H9 (cell line): ENCODE data around the gene PHKA2. TPM values are rescaled to one million over a fixed set of nuclear protein-coding genes. Genes with fewer than 3 reads are reported as not detected.

Experiments
- DNase-seq: peaks from one replicate; pipeline ENCODE4 v3.0.0-alpha.2; 2017
- H2AFZ ChIP-seq: one replicate; pipeline ENCODE4 v1.6.1; 2013; ENCODE audit warnings: mild to moderate bottlenecking, low read length, control low read depth, moderate library complexity
- H2AK5ac ChIP-seq: 2 replicates; pipeline ENCODE4 v1.6.1; 2013; ENCODE audit warnings: low read length, control low read depth, mixed read lengths; ENCODE audit not compliant: insufficient read length
- H2BK120ac ChIP-seq: one replicate; pipeline ENCODE4 v1.6.1; 2013; ENCODE audit warnings: low read depth, mild to moderate bottlenecking, low read length, control low read depth, inconsistent platforms; ENCODE audit not compliant: poor library complexity, severe bottlenecking
- H2BK12ac ChIP-seq: 2 replicates; pipeline ENCODE4 v1.6.1; 2013; ENCODE audit warnings: low read length, control low read depth, mixed read lengths, low read depth; ENCODE audit not compliant: insufficient read length
- H2BK15ac ChIP-seq: 2 replicates; pipeline ENCODE4 v1.6.1; 2013; ENCODE audit warnings: low read depth, low read length, control low read depth
- H2BK20ac ChIP-seq: one replicate; pipeline ENCODE4 v1.6.1; 2013; ENCODE audit warnings: low read depth, mild to moderate bottlenecking, low read length, control low read depth, inconsistent platforms; ENCODE audit not compliant: poor library complexity, severe bottlenecking
- H2BK5ac ChIP-seq: 2 replicates; pipeline ENCODE4 v1.6.1; 2013; ENCODE audit warnings: low read length, control low read depth, mixed read lengths; ENCODE audit not compliant: insufficient read length
- H3K14ac ChIP-seq: 2 replicates; pipeline ENCODE4 v1.6.1; 2013; ENCODE audit warnings: low read length, control low read depth; ENCODE audit not compliant: insufficient read depth
- H3K18ac ChIP-seq: 2 replicates; pipeline ENCODE4 v1.6.1; 2013; ENCODE audit warnings: low read depth, mild to moderate bottlenecking, mixed read lengths, low read length, control low read depth; ENCODE audit not compliant: insufficient read length
- H3K23ac ChIP-seq: 2 replicates; pipeline ENCODE4 v1.6.1; 2013; ENCODE audit warnings: low read length, control low read depth, mixed read lengths, low read depth; ENCODE audit not compliant: insufficient read length
- H3K23me2 ChIP-seq: 2 replicates; pipeline ENCODE4 v1.6.1; 2013; ENCODE audit warnings: low read depth, mild to moderate bottlenecking, mixed read lengths, low read length, control low read depth; ENCODE audit not compliant: insufficient read length, poor library complexity, severe bottlenecking
- H3K27ac ChIP-seq: 2 replicates; pipeline ENCODE4 v1.5.1; 2013; ENCODE audit warnings: low read length, control low read depth, mixed read lengths, low read depth; ENCODE audit not compliant: insufficient read length
- H3K27me3 ChIP-seq: 2 replicates; pipeline ENCODE4 v1.6.1; 2013; ENCODE audit warnings: low read length, control low read depth, inconsistent platforms; ENCODE audit not compliant: insufficient read depth
- H3K4ac ChIP-seq: 2 replicates; pipeline ENCODE4 v1.6.1; 2013; ENCODE audit warnings: low read depth, mild to moderate bottlenecking, control low read depth, inconsistent platforms, low read length, moderate library complexity
- H3K4me1 ChIP-seq: 2 replicates; pipeline ENCODE4 v1.6.1; 2013; ENCODE audit warnings: low read length, control low read depth, inconsistent platforms; ENCODE audit not compliant: insufficient read depth
- H3K4me2 ChIP-seq: 2 replicates; pipeline ENCODE4 v1.6.1; 2013; ENCODE audit warnings: low read length, control low read depth, mixed read lengths; ENCODE audit not compliant: insufficient read length, insufficient read depth
- H3K56ac ChIP-seq: 2 replicates; pipeline ENCODE4 v1.6.1; 2013; ENCODE audit warnings: low read depth, mild to moderate bottlenecking, mixed read lengths, low read length, control low read depth; ENCODE audit not compliant: insufficient read length
- H3K79me1 ChIP-seq: 2 replicates; pipeline ENCODE4 v1.6.1; 2013; ENCODE audit warnings: low read depth, mild to moderate bottlenecking, moderate library complexity, low read length, control low read depth, inconsistent platforms; ENCODE audit not compliant: insufficient read depth, poor library complexity, severe bottlenecking
- H3K79me2 ChIP-seq: 2 replicates; pipeline ENCODE4 v1.6.1; 2013; ENCODE audit warnings: low read length, control low read depth, inconsistent platforms; ENCODE audit not compliant: insufficient read depth
- H3K9ac ChIP-seq: 2 replicates; pipeline ENCODE4 v1.6.1; 2013; ENCODE audit warnings: low read length, control low read depth, mixed read lengths; ENCODE audit not compliant: insufficient read length; ENCODE audit errors: extremely low read depth
- H3K9me3 ChIP-seq: one replicate; pipeline ENCODE4 v1.6.1; 2013; ENCODE audit warnings: low read depth, low read length, inconsistent platforms; ENCODE audit not compliant: control insufficient read depth
- H3T11ph ChIP-seq: one replicate; pipeline ENCODE4 v1.6.1; 2013; ENCODE audit warnings: mild to moderate bottlenecking, low read length, control low read depth, inconsistent platforms
- H4K20me1 ChIP-seq: one replicate; pipeline ENCODE4 v1.6.1; 2013; ENCODE audit not compliant: control insufficient read depth, insufficient read length, insufficient read depth
- H4K5ac ChIP-seq: 2 replicates; pipeline ENCODE4 v1.6.1; 2013; ENCODE audit warnings: low read depth, mild to moderate bottlenecking, mixed read lengths, low read length, control low read depth; ENCODE audit not compliant: insufficient read length
- H4K8ac ChIP-seq: replicated peaks from 2 replicates; pipeline ENCODE4 v1.6.1; 2013; ENCODE audit warnings: low read length, control low read depth, mixed read lengths, low read depth; ENCODE audit not compliant: insufficient read length
- H4K91ac ChIP-seq: 2 replicates; pipeline ENCODE4 v1.6.1; 2013; ENCODE audit warnings: low read depth, mild to moderate bottlenecking, moderate library complexity, mixed read lengths, low read length, control low read depth; ENCODE audit not compliant: insufficient read length
- H3K27ac Mint-ChIP-seq, 3 experiments: 2 replicates in 2 of 3; 3 replicates in 1 of 3; pipeline ENCODE4 v1.8.0; 2020 to 2021; ENCODE audit warnings: mixed read lengths in 3 of 3, mild to moderate bottlenecking in 1 of 3, moderate library complexity in 1 of 3
- H3K27me3 Mint-ChIP-seq: 2 replicates; pipeline ENCODE4 v1.8.0; 2021; ENCODE audit warnings: low read depth, mild to moderate bottlenecking, moderate library complexity, mixed read lengths
- H3K36me3 Mint-ChIP-seq, 3 experiments: 2 replicates in 2 of 3; 3 replicates in 1 of 3; pipeline ENCODE4 v1.8.0; 2020 to 2021; ENCODE audit warnings: low read depth in 3 of 3, mixed read lengths in 3 of 3; ENCODE audit not compliant: insufficient read depth in 1 of 3
- H3K4me1 Mint-ChIP-seq, 2 experiments: 2 replicates each; pipeline ENCODE4 v1.8.0; 2020; ENCODE audit warnings: mixed read lengths in 2 of 2
- H3K4me3 Mint-ChIP-seq, 2 experiments: 2 replicates in 1 of 2; 3 replicates in 1 of 2; pipeline ENCODE4 v1.8.0; 2020 to 2021; ENCODE audit warnings: mild to moderate bottlenecking in 2 of 2, mixed read lengths in 2 of 2, moderate library complexity in 1 of 2
- H3K9me3 Mint-ChIP-seq, 2 experiments: 2 replicates in 1 of 2; 3 replicates in 1 of 2; pipeline ENCODE4 v1.8.0; 2020; ENCODE audit warnings: mild to moderate bottlenecking in 2 of 2, mixed read lengths in 2 of 2, moderate library complexity in 1 of 2
- CTCF ChIP-seq: fragments of 200-600 bp; sonication (generic); conservative IDR thresholded peaks from 3 replicates; pipeline ENCODE4 v1.8.0; 2021; ENCODE audit warnings: antibody characterized with exemption, mild to moderate bottlenecking
- WGBS: extraction: QIAGEN DNeasy Blood & Tissue Kit; methylation state at CpG from one replicate; pipeline ENCODE4 v1.1.7; 2013; ENCODE audit warnings: missing lambda C conversion rate, low lambda C conversion rate, mixed read lengths; ENCODE audit not compliant: insufficient read length; ENCODE audit errors: extremely low coverage; 5-methylcytosine and 5-hydroxymethylcytosine counted together
- total RNA-seq: library from RNA; stranded (reverse); gene quantifications from 2 replicates; pipeline ENCODE4 v1.2.1, GENCODE V29; 2021

PHKA2 gene
- total RNA-seq, 1 experiment from 2014 or later: 24.2 TPM

- Histone ChIP-seq H4K5ac (no peak overlapping the region), H3K14ac (no peak overlapping the region), H2BK20ac (no peak overlapping the region), H3K27me3 (no peaks in the 10 kb centered on the region), H3K4ac (no peak overlapping the region), H2BK5ac (no peak overlapping the region), H3K23me2 (no peaks in the 10 kb centered on the region), H4K20me1 (no peaks in the 10 kb centered on the region), H2BK120ac (no peak overlapping the region), H3K79me2 (no peaks in the 10 kb centered on the region), H3K18ac (no peak overlapping the region), H3K79me1 (no peaks in the 10 kb centered on the region), H3K4me2 (no peak overlapping the region), H3K4me1 (no peaks in the 10 kb centered on the region), H3T11ph (no peak overlapping the region), H4K91ac (no peak overlapping the region), H2BK12ac (no peak overlapping the region), H3K27ac (no peak overlapping the region), H2AK5ac (no peak overlapping the region), H2AFZ (no peak overlapping the region), H4K8ac (no peak overlapping the region), H3K56ac (no peak overlapping the region), H2BK15ac (no peak overlapping the region), H3K23ac (no peak overlapping the region), H3K9me3 (peaks cover 3% of the 10 kb centered on the region), H3K9ac (no peak overlapping the region)
- Mint-ChIP-seq H3K4me1 (no peaks in the 10 kb centered on the region), H3K4me3 (no peak overlapping the region), H3K27ac (no peak overlapping the region), H3K27me3 (no peaks in the 10 kb centered on the region), H3K36me3 (peaks cover 19 to 62% (median 33%) of the 10 kb centered on the region in 3 experiments), H3K9me3 (peaks cover 64 to 73% of the 10 kb centered on the region in 2 experiments)
- WGBS: no CpG with 5 or more reads among the region's 12 CpGs
- no peak for DNase-seq
- TF ChIP-seq CTCF: no peak
Observed at GRCh38 chrX:18906286-18906685, 77.6 kb downstream of the PHKA2 start.
